IPS-18c (cell line): ENCODE results near the gene CPSF2.

Source experiments
- H3K4me3 ChIP-seq: 2 replicates; pipeline ENCODE4 v1.7.0; 2013; ENCODE audit warnings: low read depth, mild to moderate bottlenecking, low read length, moderate library complexity; ENCODE audit not compliant: insufficient read depth
- H3K9me3 ChIP-seq: one replicate; pipeline ENCODE4 v1.6.1; 2013; ENCODE audit warnings: mild to moderate bottlenecking, low read length, moderate library complexity; ENCODE audit not compliant: control insufficient read depth, insufficient read depth

The CPSF2 gene

GRCh38 chr14:92121670-92122350 is at the start of gene CPSF2, which contains the start of gene NDUFB1:
TSS of gene CPSF2 (plus strand) at chr14:92121969. CDS start at chr14:92130985, 9,016 bp downstream.
TSS of gene NDUFB1 (minus strand) at chr14:92121706. CDS start at chr14:92117637, 4,069 bp downstream.
- Histone ChIP-seq H3K9me3 (peaks cover 2% of the 10 kb centered on the region), H3K4me3 (peak within 1 kb of the TSS; percentile 87)

DNA sequence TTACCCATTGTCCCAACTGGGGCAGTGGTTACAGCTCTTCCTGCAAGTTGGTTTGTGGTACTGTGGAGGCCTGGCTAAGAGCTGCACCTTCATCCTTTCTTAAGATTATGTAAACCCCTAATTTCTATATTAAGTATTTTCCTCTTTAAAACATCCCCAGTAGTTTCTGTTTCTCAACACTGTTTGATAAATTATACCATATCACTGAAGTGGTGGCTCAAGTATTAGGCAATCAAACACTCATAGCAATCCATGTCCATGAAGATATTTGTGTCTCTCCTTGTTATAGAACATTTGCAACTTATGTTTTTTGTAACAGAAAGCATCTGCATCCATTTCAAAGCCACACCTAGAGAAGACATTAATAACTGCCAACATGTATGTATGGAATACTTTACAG is 47.2 kb upstream of the CPSF2 start:
- Histone ChIP-seq H3K9me3 (no peaks in the 10 kb centered on the region), H3K4me3 (no peak overlapping the region)

DNA sequence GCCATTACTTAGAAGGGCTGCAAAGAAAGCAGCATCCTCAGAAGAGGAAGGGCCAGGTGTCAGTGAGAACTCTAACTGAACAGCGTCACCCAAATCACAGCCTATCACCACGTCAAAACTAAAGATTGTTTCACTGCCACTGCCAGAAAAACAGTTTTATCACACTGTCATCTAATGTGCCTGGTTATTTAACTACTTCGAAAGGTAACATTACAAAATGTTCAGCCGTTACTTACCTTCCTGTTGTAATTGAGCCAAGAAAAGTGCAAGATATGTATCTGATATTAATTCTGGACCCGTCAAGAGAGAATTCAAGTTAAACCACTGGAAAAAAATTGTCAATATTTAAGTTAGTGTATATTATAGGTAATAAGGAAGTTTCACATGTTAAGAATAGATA is 33.3 kb upstream of the CPSF2 start:
- H3K9me3 ChIP-seq = no peaks in the 10 kb centered on the region

DNA sequence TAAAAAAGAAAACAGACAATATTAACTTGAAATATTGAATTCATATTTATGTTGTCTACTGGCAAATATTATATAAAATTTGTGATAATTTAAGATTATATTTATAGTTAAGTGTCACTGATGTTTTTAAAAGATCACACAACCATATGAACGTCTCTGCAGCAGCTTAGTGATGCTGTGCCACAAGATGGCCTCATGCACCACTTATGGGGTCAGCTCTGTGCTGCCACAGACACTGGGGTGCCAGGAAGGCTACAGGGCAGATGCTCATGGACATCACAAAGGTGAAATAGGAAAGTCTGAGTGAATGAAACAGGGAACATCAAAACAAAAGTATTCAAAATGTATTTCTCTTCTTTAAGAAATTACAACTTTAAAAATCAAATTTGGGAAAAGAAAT is 28.4 kb upstream of the CPSF2 start:
- H3K4me3 ChIP-seq = no peak overlapping the region
- no peaks in the 10 kb centered on the region for H3K9me3 ChIP-seq

More for the DNA sequence above, 33.3 kb upstream of the CPSF2 start:
- no peak overlapping the region for H3K4me3 ChIP-seq

GRCh38 chr14:92099802-92100201 is 22.0 kb upstream of the CPSF2 start:
- H3K9me3 ChIP-seq = no peaks in the 10 kb centered on the region
- no peak overlapping the region for H3K4me3 ChIP-seq

- no peak overlapping the region for H3K4me3 ChIP-seq
- no peaks in the 10 kb centered on the region for H3K9me3 ChIP-seq
Observed at GRCh38 chr14:92103363-92103989, 18.3 kb upstream of the CPSF2 start.

DNA sequence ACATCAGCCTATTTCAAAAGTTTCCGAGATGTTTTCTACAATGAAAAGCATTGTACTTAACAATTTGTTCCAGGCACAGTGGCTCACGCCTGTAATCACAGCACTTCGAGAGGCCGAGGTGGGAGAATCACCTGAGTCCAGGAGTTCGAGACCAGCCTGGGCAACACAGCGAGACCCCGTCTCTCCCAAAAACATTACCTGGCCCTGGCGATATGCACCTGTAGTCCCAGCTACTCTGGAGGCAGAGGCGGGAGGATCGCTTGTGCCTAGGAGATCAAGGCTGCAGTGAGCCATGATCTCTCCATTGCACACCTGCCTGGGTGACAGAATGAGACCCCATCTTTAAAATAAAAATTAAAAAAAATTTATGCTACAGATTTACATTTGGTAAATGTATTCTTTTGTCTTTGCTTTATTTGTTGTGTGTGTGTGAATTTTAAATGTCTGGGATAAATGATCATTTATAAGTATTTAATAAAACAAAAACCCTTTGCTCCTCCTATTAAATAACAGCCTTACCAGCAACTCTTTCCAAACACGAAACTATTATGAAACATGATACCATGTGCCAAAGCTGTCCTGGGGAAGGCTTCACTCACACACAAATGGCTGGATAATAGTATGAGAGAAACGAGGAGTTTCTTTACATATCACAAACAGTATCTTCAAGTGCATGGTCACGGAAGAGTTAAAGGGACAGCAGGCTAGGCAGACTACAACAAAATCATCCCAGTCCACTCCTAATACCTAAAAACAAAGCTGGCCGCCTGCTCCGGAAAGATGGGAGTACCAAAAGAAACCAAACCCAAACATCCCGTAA is 16.5 kb upstream of the CPSF2 start:
- no peaks in the 10 kb centered on the region for H3K9me3 ChIP-seq
- H3K4me3 ChIP-seq = peak overlapping the region; percentile 95

GRCh38 chr14:92105893-92106142 is 16.0 kb upstream of the CPSF2 start:
- H3K4me3 ChIP-seq = peak overlapping the region; percentile 95
- H3K9me3 ChIP-seq = no peaks in the 10 kb centered on the region

- peak within 1 kb of the TSS; percentile 95 for H3K4me3 ChIP-seq
- H3K9me3 ChIP-seq = no peaks in the 10 kb centered on the region
Observed at GRCh38 chr14:92106143-92106926, 15.4 kb upstream of the CPSF2 start, which contains the start of gene ATXN3. TSS of gene ATXN3 (minus strand) at chr14:92106582. CDS start at chr14:92106552, 30 bp downstream.

DNA sequence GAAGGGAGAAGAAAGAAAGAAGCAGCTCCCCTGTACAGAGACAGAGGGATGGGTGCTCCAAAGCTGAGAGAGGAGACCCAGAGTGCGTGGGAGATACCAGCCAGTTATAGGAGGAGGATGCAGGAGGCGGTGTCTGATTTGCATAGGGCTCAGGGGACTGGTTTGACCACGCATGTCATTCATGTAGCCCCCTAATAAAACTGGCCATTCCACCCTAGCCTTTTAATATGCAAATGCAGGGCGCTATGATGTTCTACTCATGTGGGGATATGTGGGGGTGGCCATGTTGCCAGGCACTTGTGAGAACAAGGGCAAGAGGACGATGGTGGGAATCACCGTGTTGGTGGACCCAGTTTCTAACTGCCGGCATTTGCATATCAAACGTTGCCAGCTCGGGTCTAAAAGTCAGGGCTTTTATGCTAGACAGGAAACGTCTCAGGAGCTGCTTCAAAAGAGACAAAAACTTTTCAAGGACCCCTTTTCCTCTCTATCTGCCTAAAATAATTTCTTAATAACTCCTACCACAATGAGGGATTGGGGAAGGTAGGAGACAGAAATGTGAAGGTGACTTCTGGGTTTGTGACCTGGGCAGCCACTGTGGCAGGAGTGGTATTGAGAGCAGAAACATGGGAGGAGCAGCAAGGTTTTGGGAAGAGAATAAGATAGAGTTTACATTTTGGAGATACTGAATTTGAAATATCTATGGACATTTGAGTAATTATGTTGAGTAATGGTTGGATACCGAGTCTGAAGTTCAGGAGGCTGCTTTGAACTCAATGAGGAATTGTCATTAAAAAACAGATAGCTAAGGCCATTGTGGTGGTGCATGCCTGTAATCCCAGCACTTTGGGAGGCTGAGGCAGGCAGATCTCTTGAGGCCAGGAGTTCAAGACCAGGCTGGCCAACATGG is 13.2 kb upstream of the CPSF2 start:
- Histone ChIP-seq H3K9me3 (no peaks in the 10 kb centered on the region), H3K4me3 (no peak overlapping the region)

DNA sequence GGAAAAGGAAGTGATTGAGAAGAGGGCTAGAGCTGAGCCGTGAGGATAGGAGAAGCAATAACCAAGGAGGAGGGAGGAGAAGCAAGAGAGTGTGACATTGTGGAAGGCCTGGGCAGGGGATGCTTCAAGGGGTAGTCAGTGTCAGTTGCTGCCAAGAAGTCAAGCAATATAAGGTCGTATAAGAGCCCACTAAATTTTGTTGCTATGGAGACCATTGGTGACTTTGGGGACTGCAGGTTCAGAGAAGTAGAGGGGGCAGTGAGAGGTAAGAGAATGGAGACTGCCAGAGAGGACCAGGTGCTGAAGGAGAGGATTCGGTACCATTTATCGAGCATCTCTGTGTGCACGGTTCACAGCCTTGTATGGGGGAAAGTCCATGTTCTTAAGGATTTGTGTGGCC is 12.3 kb upstream of the CPSF2 start:
- Histone ChIP-seq H3K4me3 (no peak overlapping the region), H3K9me3 (no peaks in the 10 kb centered on the region)

GRCh38 chr14:92121207-92121669 is 531 bp upstream of the CPSF2 start:
- Histone ChIP-seq H3K4me3 (peak overlapping the region; percentile 87), H3K9me3 (peaks cover 2% of the 10 kb centered on the region)

DNA sequence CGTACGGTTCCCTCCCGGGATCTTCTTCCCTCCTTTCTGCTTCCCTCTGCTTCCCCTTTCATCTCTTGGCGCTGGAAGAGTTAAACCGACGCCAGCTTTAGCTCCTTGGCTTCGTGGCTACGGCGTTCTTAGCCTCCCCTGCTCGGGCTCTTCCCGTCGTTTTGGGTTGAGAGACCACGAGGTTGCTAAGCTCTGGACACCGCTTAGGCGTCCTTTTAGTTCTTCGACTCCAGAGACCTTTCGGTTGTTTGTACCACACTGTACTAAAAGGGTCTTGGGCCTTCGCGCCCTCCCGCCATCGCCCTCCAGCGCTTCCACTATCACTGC is 545 bp downstream of the CPSF2 start:
- peaks cover 2% of the 10 kb centered on the region for H3K9me3 ChIP-seq
- H3K4me3 ChIP-seq = peak overlapping the region; percentile 87

DNA sequence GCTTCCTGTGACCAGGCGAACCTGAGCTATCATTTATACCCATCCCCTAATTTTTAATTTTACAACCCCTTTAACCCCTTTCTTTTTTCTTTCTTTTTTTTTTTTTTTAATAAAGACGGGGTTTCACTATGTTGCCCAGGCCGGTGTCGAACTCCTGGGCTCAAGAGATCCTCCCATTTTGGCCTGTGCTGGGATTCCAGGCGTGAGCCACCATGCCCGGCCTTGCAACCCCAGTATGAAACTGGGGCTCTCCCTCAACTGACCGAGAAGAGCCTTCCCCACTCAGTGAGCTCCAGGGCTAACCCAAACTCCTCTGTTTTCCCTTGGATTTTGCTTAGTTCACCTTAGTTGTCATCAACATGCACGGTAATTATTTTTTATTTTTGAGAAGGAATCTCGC is 992 bp downstream of the CPSF2 start:
- peaks cover 2% of the 10 kb centered on the region for H3K9me3 ChIP-seq
- peak overlapping the region; percentile 87 for H3K4me3 ChIP-seq

GRCh38 chr14:92134456-92134855 is 12.7 kb downstream of the CPSF2 start:
- no peak overlapping the region for H3K4me3 ChIP-seq
- H3K9me3 ChIP-seq = no peaks in the 10 kb centered on the region

GRCh38 chr14:92135269-92135668 is 13.5 kb downstream of the CPSF2 start:
- no peak overlapping the region for H3K4me3 ChIP-seq
- no peaks in the 10 kb centered on the region for H3K9me3 ChIP-seq
